ENCODE measurements around the gene ARL16.
"Not testable (repeated sequence)": the region's sequence is repeated elsewhere in the genome, so short reads cannot be mapped to it uniquely, and the experiment has no call there.

ARL16 gene

GRCh38 chr17:81676906-81677305 is 6.7 kb downstream of the ARL16 start:
- DNase-seq (ENCODE audit: low read depth in 1 of 2, low spot score in 1 of 2) = no peak
- 0 out of 2 replicates have a peak, but pooled peaks have one; percentile 9 for TF ChIP-seq POLR2AphosphoS5 (IDR thresholded peaks at IDR 0.05; ENCODE audit: low read depth)
- TF ChIP-seq GABPA (IDR thresholded peaks at IDR 0.05; ENCODE audit: low read depth) = no peak
- no peak for TF ChIP-seq CTCF (IDR thresholded peaks at IDR 0.05; ENCODE audit: insufficient read depth, low read length)
- TF ChIP-seq REST (IDR thresholded peaks at IDR 0.05; ENCODE audit: insufficient replicate concordance, low read depth) = no peak
- no peaks in the 10 kb centered on the region for H3K27me3 ChIP-seq (ENCODE audit: insufficient read depth, poor library complexity, severe bottlenecking)
- H3K4me3 ChIP-seq (replicated peaks; ENCODE audit: insufficient read depth, low read length) = no peak overlapping the region
- no peak overlapping the region for H3K27ac ChIP-seq (replicated peaks)

- not testable (repeated sequence) for H3K27ac ChIP-seq (replicated peaks); H3K27me3 ChIP-seq (ENCODE audit: insufficient read depth, poor library complexity, severe bottlenecking); H3K4me3 ChIP-seq (replicated peaks; ENCODE audit: insufficient read depth, low read length)
- peak in 1 of 2 experiments; percentile 62 for DNase-seq (ENCODE audit: low read depth in 1 of 2, low spot score in 1 of 2)
- peak; percentile 28 for TF ChIP-seq CTCF (IDR thresholded peaks at IDR 0.05; ENCODE audit: insufficient read depth, low read length)
Measured at GRCh38 chr17:81675515-81676221, 7.9 kb downstream of the ARL16 start.

GRCh38 chr17:81673561-81674258 is 9.9 kb downstream of the ARL16 start:
- no peak for DNase-seq (ENCODE audit: low read depth in 1 of 2, low spot score in 1 of 2)
- Histone ChIP-seq H3K27ac (replicated peaks) (no peak overlapping the region), H3K4me3 (replicated peaks; ENCODE audit: insufficient read depth, low read length) (no peak overlapping the region), H3K27me3 (ENCODE audit: insufficient read depth, poor library complexity, severe bottlenecking) (no peaks in the 10 kb centered on the region)
- TF ChIP-seq REST (IDR thresholded peaks at IDR 0.05; ENCODE audit: insufficient replicate concordance, low read depth) (no peak), CTCF (IDR thresholded peaks at IDR 0.05; ENCODE audit: insufficient read depth, low read length) (no peak), POLR2AphosphoS5 (IDR thresholded peaks at IDR 0.05; ENCODE audit: low read depth) (peak; percentile 54; the same call in 1 of the 2 replicates)

- TF ChIP-seq CTCF (IDR thresholded peaks at IDR 0.05; ENCODE audit: insufficient read depth, low read length) (no peak), GABPA (IDR thresholded peaks at IDR 0.05; ENCODE audit: low read depth) (no peak), POLR2AphosphoS5 (IDR thresholded peaks at IDR 0.05; ENCODE audit: low read depth) (no peak), SPI1 (IDR thresholded peaks at IDR 0.05; ENCODE audit: borderline replicate concordance, low read depth) (no peak), REST (IDR thresholded peaks at IDR 0.05; ENCODE audit: insufficient replicate concordance, low read depth) (no peak)
- no peak for DNase-seq (ENCODE audit: low read depth in 1 of 2, low spot score in 1 of 2)
- Histone ChIP-seq H3K4me3 (replicated peaks; ENCODE audit: insufficient read depth, low read length) (no peak overlapping the region), H3K27me3 (ENCODE audit: insufficient read depth, poor library complexity, severe bottlenecking) (no peaks in the 10 kb centered on the region), H3K27ac (replicated peaks) (no peak overlapping the region)
Measured at GRCh38 chr17:81672954-81673353, 10.6 kb downstream of the ARL16 start.

Data from HL-60 (cell line).